Subcutaneous adipose tissue (tissue), 4 donors: ENCODE results near the gene ADGRG6. TPM values are rescaled to one million over a fixed set of nuclear protein-coding genes. Genes with fewer than 3 reads are reported as not detected.

Source experiments
- CTCF ChIP-seq: fragments of 450-650 bp; IDR thresholded peaks from one replicate; pipeline ENCODE4 v1.5.1; 2016; ENCODE audit warnings: low read depth, mild to moderate bottlenecking, control low read depth, antibody characterized with exemption, moderate library complexity
- total RNA-seq, 4 donors: library from RNA; depleted of rRNA; stranded (reverse); fragments of >200 nt; gene quantifications; one replicate each; pipeline ENCODE4 v1.1.0, GENCODE V29; 2016

The ADGRG6 gene
- total RNA-seq, 4 donors from 2014 or later, result 17.3 to 25.8 (median 18.7) TPM

DNA sequence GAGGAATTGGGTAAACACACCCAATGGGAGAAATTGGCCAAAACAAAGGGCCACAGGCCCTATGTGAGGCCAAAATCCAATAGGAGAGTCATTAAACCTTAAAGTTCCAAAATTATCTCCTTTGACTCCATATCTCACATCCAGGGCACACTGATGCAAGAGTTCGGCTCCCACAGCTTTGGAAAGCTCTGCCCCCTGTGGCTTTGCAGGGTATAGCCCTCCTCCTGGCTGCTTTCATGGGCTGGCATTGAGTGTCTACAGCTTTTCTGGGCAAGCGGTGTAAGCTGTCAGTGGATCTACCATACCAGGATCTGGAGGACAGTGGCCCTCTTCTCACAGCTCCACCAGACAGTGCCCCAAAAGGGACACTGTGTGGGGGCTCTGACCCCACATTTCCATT lies 160.5 kb downstream of the ADGRG6 start:
- TF ChIP-seq CTCF, result no peak

DNA sequence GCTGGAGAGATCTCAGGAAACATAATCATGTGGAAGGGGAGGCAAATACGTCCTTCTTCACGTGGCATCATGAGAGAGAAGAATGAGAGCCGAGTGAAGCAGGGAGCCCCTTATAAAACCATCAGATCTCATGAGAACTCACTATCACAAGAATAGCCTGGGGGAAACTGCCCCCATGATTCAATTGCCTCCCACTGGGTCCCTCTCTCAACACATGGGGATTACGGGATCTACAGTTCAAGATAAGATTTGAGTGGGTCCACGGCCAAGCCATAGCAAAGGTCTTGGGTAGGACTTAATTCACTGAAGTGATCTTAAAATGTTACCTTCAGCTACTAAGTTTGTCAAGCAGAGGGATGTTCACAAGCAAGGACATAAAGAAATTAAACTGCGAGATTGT lies 162.2 kb downstream of the ADGRG6 start:
- no peak for TF ChIP-seq CTCF

DNA sequence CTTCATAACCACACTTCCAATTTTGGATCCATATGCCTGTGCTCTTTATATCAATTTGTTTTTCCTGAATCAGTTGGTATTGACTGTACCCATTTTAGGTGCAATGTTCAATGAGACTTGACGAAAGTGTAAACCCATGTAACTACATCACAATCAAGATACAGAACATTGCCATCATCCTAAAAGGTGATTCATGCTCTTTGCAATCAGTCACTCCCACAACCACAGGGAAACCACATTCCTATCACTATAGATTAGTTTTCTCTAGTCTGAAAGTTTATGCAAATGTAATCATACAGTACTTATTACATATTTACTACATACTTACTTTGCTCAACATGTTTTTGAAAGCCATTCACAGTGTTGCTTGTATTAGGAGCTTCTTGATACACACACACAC lies 167.4 kb downstream of the ADGRG6 start:
- TF ChIP-seq CTCF, result no peak

GRCh38 chr6:142470421-142470820 lies 168.6 kb downstream of the ADGRG6 start:
- TF ChIP-seq CTCF, result no peak

GRCh38 chr6:142474531-142475289 lies 172.9 kb downstream of the ADGRG6 start:
- TF ChIP-seq CTCF, result no peak

- no peak for TF ChIP-seq CTCF
These were observed 174.6 kb downstream of the ADGRG6 start for GRCh38 chr6:142476452-142476851.

- TF ChIP-seq CTCF, result no peak
These were observed 176.3 kb downstream of the ADGRG6 start for GRCh38 chr6:142478117-142478516.
